HG03469 (cell line): ENCODE data around the gene LTF.
"Not testable (repeated sequence)": the region's sequence is repeated elsewhere in the genome, so short reads cannot be mapped to it uniquely, and the experiment has no call there.

Source experiments
- ATAC-seq: cut with Tn5 transposase; IDR thresholded peaks from one replicate; pipeline ENCODE4 v1.9.1; 2021; ENCODE audit warnings: mild to moderate bottlenecking, moderate library complexity, moderate number of reproducible peaks; ENCODE audit not compliant: unreplicated experiment

LTF gene

GRCh38 chr3:46398186-46398955, 66.3 kb downstream of the LTF start:
- ATAC-seq = no peak

- no peak for ATAC-seq
These were observed 67.6 kb downstream of the LTF start for GRCh38 chr3:46397111-46397510.

- ATAC-seq = no peak
These were observed 68.8 kb downstream of the LTF start for GRCh38 chr3:46395766-46396530.

GRCh38 chr3:46395210-46395661, 69.5 kb downstream of the LTF start:
- ATAC-seq = no peak

GRCh38 chr3:46393554-46394434, 70.9 kb downstream of the LTF start:
- no peak for ATAC-seq

GRCh38 chr3:46393011-46393410, 71.7 kb downstream of the LTF start:
- ATAC-seq = no peak

GRCh38 chr3:46391526-46391925, 73.2 kb downstream of the LTF start:
- not testable (repeated sequence) for ATAC-seq

- no peak for ATAC-seq
These were observed 75.4 kb downstream of the LTF start for GRCh38 chr3:46389306-46389705.

GRCh38 chr3:46388847-46389246, 75.9 kb downstream of the LTF start:
- ATAC-seq = not testable (repeated sequence)

- ATAC-seq = no peak
These were observed 78.5 kb downstream of the LTF start for GRCh38 chr3:46386205-46386604.
